HL-60/S4 treated with phorbol 12-myristate 13-acetate at 8.2 ng/mL for 4 days and 3 days (cell line): ENCODE results near the gene MEST.
"Not testable (repeated sequence)": the region's sequence is repeated elsewhere in the genome, so short reads cannot be mapped to it uniquely, and the experiment has no call there.

Experiments used
- in situ Hi-C: fragments of 300-500 bp; cut with MboI; formaldehyde crosslinking; loops from 2 replicates; pipeline ENCODE4 v1.15.0; 2022; ENCODE audit warnings: low sequenced_read_pairs

The MEST gene

GRCh38 chr7:130521258-130521951 is 29.5 kb downstream of the MEST start:
- in situ Hi-C loops, result no loop called here

- in situ Hi-C loops, result not testable (repeated sequence)
These were observed 31.7 kb downstream of the MEST start for GRCh38 chr7:130523519-130524125.

- in situ Hi-C loops, result no loop called here
These were observed 32.7 kb downstream of the MEST start for GRCh38 chr7:130524628-130525027.

- in situ Hi-C loops, result not testable (repeated sequence)
These were observed 36.0 kb downstream of the MEST start for GRCh38 chr7:130527752-130528355.

- in situ Hi-C loops, result no loop called here
These were observed 37.5 kb downstream of the MEST start for GRCh38 chr7:130529417-130529816.

GRCh38 chr7:130537894-130538293 is 46.0 kb downstream of the MEST start:
- in situ Hi-C loops, result not testable (repeated sequence)

- in situ Hi-C loops, result not testable (repeated sequence)
These were observed 49.4 kb downstream of the MEST start for GRCh38 chr7:130541287-130541686.

GRCh38 chr7:130542297-130542696 is 50.4 kb downstream of the MEST start:
- in situ Hi-C loops, result not testable (repeated sequence)

GRCh38 chr7:130543487-130544010 is 51.7 kb downstream of the MEST start:
- in situ Hi-C loops, result no loop called here

GRCh38 chr7:130544356-130544755 is 52.5 kb downstream of the MEST start:
- in situ Hi-C loops, result no loop called here

- in situ Hi-C loops, result no loop called here
These were observed 61.6 kb downstream of the MEST start for GRCh38 chr7:130553398-130554029.

- in situ Hi-C loops, result no loop called here
These were observed 62.6 kb downstream of the MEST start for GRCh38 chr7:130554481-130554880.
